IMR-90 (cell line): ENCODE results near the gene SRRM1. TPM values are rescaled to one million over a fixed set of nuclear protein-coding genes. Genes with fewer than 3 reads are reported as not detected.
A peak's percentile ranks its signal among the peaks of the same experiment; 100 is the strongest.

Experiments
- ATAC-seq: fragments of 200-7000 bp; cut with Tn5 transposase; 2 replicates; pipeline ENCODE4 v1.9.1; 2020; ENCODE audit warnings: low read depth, mild to moderate bottlenecking, moderate library complexity
- BruUV-seq: library from RNA; stranded (reverse); fragments of 400-500 nt; replicated peaks from 2 replicates; lab custom pipeline; 2021; lab: Mats Ljungman, UMichigan
- CTCF ChIA-PET: fragments of 300-600 bp; formaldehyde crosslinking; extraction: SDS; loops from one replicate; lab custom pipeline; 2021; ENCODE audit warnings: antibody characterized with exemption; lab: Yijun Ruan, JAX
- POLR2A ChIA-PET: fragments of 300-600 bp; sonication (Branson Sonifier 250); formaldehyde crosslinking; loops from one replicate; lab custom pipeline; 2022; ENCODE audit warnings: antibody characterized with exemption; ENCODE audit not compliant: unreplicated experiment; lab: Charles Lee
- DNase-seq: peaks from one replicate; pipeline ENCODE4 v3.0.0; 2013
- H2AFZ ChIP-seq: replicated peaks from 2 replicates; pipeline ENCODE3; 2013; ENCODE audit warnings: low read length, mild to moderate bottlenecking; ENCODE audit not compliant: poor library complexity
- H2AK5ac ChIP-seq: 2 replicates; pipeline ENCODE4 v1.6.1; 2013; ENCODE audit warnings: low read depth, low read length, inconsistent platforms
- H2AK9ac ChIP-seq: replicated peaks from 2 replicates; pipeline ENCODE3; 2013; ENCODE audit warnings: mild to moderate bottlenecking, low read depth, low read length, moderate library complexity; ENCODE audit not compliant: poor library complexity
- H2BK120ac ChIP-seq: 2 replicates; pipeline ENCODE4 v1.6.1; 2013; ENCODE audit warnings: low read depth, low read length, inconsistent platforms
- H2BK15ac ChIP-seq: 3 replicates; pipeline ENCODE4 v1.6.1; 2013; ENCODE audit warnings: low read depth, low read length, inconsistent platforms
- H2BK20ac ChIP-seq: 2 replicates; pipeline ENCODE4 v1.6.1; 2013; ENCODE audit warnings: low read depth, mild to moderate bottlenecking, inconsistent platforms, low read length, moderate library complexity
- H2BK5ac ChIP-seq: 2 replicates; pipeline ENCODE4 v1.6.1; 2013; ENCODE audit warnings: mild to moderate bottlenecking, low read depth, low read length, inconsistent platforms; ENCODE audit not compliant: poor library complexity, severe bottlenecking
- H3K14ac ChIP-seq: replicated peaks from 2 replicates; pipeline ENCODE4 v1.6.1; 2013; ENCODE audit warnings: low read depth, low read length, inconsistent platforms
- H3K18ac ChIP-seq: 2 replicates; pipeline ENCODE4 v1.6.1; 2013; ENCODE audit warnings: low read depth, low read length, control low read depth
- H3K23ac ChIP-seq: 2 replicates; pipeline ENCODE4 v1.6.1; 2013; ENCODE audit warnings: low read depth, low read length, inconsistent platforms
- H3K27ac ChIP-seq: 2 replicates; pipeline ENCODE4 v1.5.1; 2013; ENCODE audit warnings: mild to moderate bottlenecking, control low read depth, low read length; ENCODE audit not compliant: insufficient read depth
- H3K27me3 ChIP-seq: 2 replicates; pipeline ENCODE4 v1.6.1; 2013; ENCODE audit warnings: low read length; ENCODE audit not compliant: control insufficient read depth, insufficient read depth
- H3K36me3 ChIP-seq: 2 replicates; pipeline ENCODE4 v1.6.1; 2013; ENCODE audit warnings: low read length, mixed read lengths; ENCODE audit not compliant: control insufficient read depth, insufficient read depth
- H3K4ac ChIP-seq: 2 replicates; pipeline ENCODE4 v1.6.1; 2013; ENCODE audit warnings: low read depth, low read length, inconsistent platforms
- H3K4me1 ChIP-seq: 2 replicates; pipeline ENCODE4 v1.6.1; 2013; ENCODE audit warnings: low read length, mixed read lengths; ENCODE audit not compliant: control insufficient read depth, insufficient read depth
- H3K4me2 ChIP-seq: 2 replicates; pipeline ENCODE4 v1.6.1; 2013; ENCODE audit warnings: low read depth, mild to moderate bottlenecking, control low read depth, low read length, moderate library complexity
- H3K4me3 ChIP-seq: 2 replicates; pipeline ENCODE4 v1.5.1; 2013; ENCODE audit warnings: low read depth, mild to moderate bottlenecking, control low read depth, low read length, moderate library complexity; ENCODE audit not compliant: insufficient read depth
- H3K56ac ChIP-seq: 2 replicates; pipeline ENCODE4 v1.6.1; 2013; ENCODE audit warnings: low read length, inconsistent platforms; ENCODE audit not compliant: insufficient read depth; ENCODE audit errors: extremely low read depth
- H3K79me1 ChIP-seq, 2 experiments: 2 replicates each; pipeline ENCODE4 v1.6.1; 2013; ENCODE audit warnings: low read length in 2 of 2, inconsistent platforms in 1 of 2, low read depth in 1 of 2
- H3K9ac ChIP-seq: 2 replicates; pipeline ENCODE4 v1.6.1; 2013; ENCODE audit warnings: low read depth, low read length, control low read depth
- H3K9me1 ChIP-seq: 2 replicates; pipeline ENCODE4 v1.6.1; 2013; ENCODE audit warnings: low read length, inconsistent platforms; ENCODE audit not compliant: insufficient read depth
- H3K9me3 ChIP-seq: 2 replicates; pipeline ENCODE4 v1.6.1; 2013; ENCODE audit warnings: low read length; ENCODE audit not compliant: control insufficient read depth, insufficient read depth
- H4K20me1 ChIP-seq: 2 replicates; pipeline ENCODE4 v1.6.1; 2013; ENCODE audit warnings: low read length, inconsistent platforms; ENCODE audit not compliant: insufficient read depth
- H4K5ac ChIP-seq: 2 replicates; pipeline ENCODE4 v1.6.1; 2013; ENCODE audit warnings: mild to moderate bottlenecking, low read depth, low read length, control low read depth
- H4K8ac ChIP-seq, 2 experiments: 2 replicates each; pipeline ENCODE4 v1.6.1; 2013; ENCODE audit warnings: low read depth in 2 of 2, low read length in 2 of 2, control low read depth in 1 of 2, inconsistent platforms in 1 of 2
- H4K91ac ChIP-seq: 2 replicates; pipeline ENCODE4 v1.6.1; 2013; ENCODE audit warnings: low read depth, low read length, inconsistent platforms; ENCODE audit not compliant: insufficient read depth
- BHLHE40 ChIP-seq: fragments of 150-350 bp; IDR thresholded peaks from 2 replicates; pipeline ENCODE4 v1.6.1; 2016; ENCODE audit warnings: mild to moderate bottlenecking, low read depth, low read length
- MAZ ChIP-seq: IDR thresholded peaks from 2 replicates; pipeline ENCODE4 v1.6.1; 2012; ENCODE audit warnings: low read depth, mild to moderate bottlenecking, low read length, improper control_type of control experiment, moderate library complexity, borderline replicate concordance
- POLR2A ChIP-seq: IDR thresholded peaks from 2 replicates; pipeline ENCODE4 v1.6.1; 2012; ENCODE audit warnings: mild to moderate bottlenecking, low read depth, low read length
- RAD21 ChIP-seq: IDR thresholded peaks from 2 replicates; pipeline ENCODE4 v1.6.1; 2012; ENCODE audit warnings: low read length, improper control_type of control experiment
- SMC3 ChIP-seq: fragments of 150-350 bp; IDR thresholded peaks from 2 replicates; pipeline ENCODE4 v1.6.1; 2016; ENCODE audit warnings: low read depth, mild to moderate bottlenecking, antibody characterized with exemption, low read length, moderate library complexity
- WGBS, 2 experiments: methylation state at CpG; one replicate each; pipeline versions ENCODE4 v1.1.5 to v1.1.7; 2013; ENCODE audit warnings: missing lambda C conversion rate in 2 of 2; ENCODE audit not compliant: insufficient read length in 1 of 2; ENCODE audit errors: extremely low coverage in 2 of 2; 5-methylcytosine and 5-hydroxymethylcytosine counted together
- dilution Hi-C: fragments of 300-500 bp; cut with HindIII; formaldehyde crosslinking; loops from one replicate; pipeline ENCODE4 v1.14.3; 2018; ENCODE audit warnings: low sequenced_read_pairs; ENCODE audit not compliant: unreplicated experiment
- in situ Hi-C: fragments of 300-500 bp; cut with MboI; formaldehyde crosslinking; loops from 3 replicates; pipeline ENCODE4 v1.14.3; 2019; ENCODE audit warnings: low sequenced_read_pairs, inconsistent platforms, mixed read lengths
- intact Hi-C: fragments of 100-400 bp; cut with micrococcal nuclease; formaldehyde crosslinking; loops from 2 replicates; pipeline ENCODE4 v1.10.0; 2022
- polyA plus RNA-seq, 3 experiments: library from polyadenylated mRNA; depleted of rRNA; stranded (reverse); fragments of >200 nt; gene quantifications; 2 replicates each; pipeline ENCODE4 v1.2.3, GENCODE V29; 2012; ENCODE audit warnings: low replicate concordance in 1 of 3
- total RNA-seq: library from RNA; depleted of rRNA; stranded (reverse); fragments of >200 nt; gene quantifications from 2 replicates; pipeline ENCODE4 v1.2.3, GENCODE V29; 2012
- TF ChIP-seq, protein P1 (sequence below): fragments of 150-350 bp; IDR thresholded peaks from 2 replicates; pipeline ENCODE4 v1.6.1; 2016; ENCODE audit warnings: low read depth, mild to moderate bottlenecking, low read length, moderate library complexity, borderline replicate concordance
- TF ChIP-seq, protein P2 (sequence below): conservative IDR thresholded peaks from 2 replicates; pipeline ENCODE4 v1.5.1; 2012; ENCODE audit warnings: mild to moderate bottlenecking, low read depth, low read length, improper control_type of control experiment
- TF ChIP-seq, protein P3 (sequence below): fragments of 150-350 bp; IDR thresholded peaks from 2 replicates; pipeline ENCODE4 v1.6.1; 2017; ENCODE audit warnings: mild to moderate bottlenecking, antibody characterized with exemption, low read length, low read depth

The SRRM1 gene
- total and polyA plus RNA-seq, 2 of the 4 experiments (the other 2 are of a cell fraction), result 13.6 to 94.1 TPM

DNA sequence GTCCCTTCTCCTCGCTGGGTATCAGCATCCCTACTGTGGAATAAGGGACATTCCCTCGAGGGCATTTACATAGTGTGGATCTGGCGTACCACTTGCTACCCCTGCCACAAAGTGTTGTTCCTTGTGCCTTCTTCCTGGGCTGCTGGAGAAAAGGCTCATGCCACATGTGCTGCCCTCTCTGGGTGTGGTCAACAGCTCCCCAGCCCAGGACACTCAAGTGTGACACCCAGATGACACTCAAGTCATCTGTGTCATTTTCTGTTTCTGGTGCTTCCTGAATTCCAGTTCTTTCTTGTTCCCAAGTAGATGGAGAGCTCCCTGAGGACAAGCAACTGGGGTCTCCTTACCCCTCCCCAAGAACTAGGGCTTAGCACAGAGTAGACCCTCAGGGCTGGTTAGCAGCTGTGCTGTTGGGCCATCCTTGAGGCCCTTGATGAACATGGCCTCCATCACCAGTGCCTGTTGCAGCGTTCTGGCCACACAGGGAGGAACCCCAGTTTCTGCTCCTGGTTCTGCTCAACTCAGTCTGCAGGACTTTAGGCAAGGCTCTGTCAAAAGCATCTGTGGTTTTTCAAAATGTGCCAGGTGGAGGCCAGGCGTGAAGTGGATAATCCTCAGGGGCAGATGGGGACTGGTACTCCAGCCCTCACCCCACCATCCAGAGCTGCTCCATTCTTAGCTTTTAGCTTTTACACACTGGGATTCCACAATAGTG is 53.1 kb downstream of the SRRM1 start:
- 90% methylated on average over 5 of the region's 5 CpGs; no CpG with 5 or more reads in 1 of the 2 experiments for WGBS, 2 experiments
- Histone ChIP-seq H3K4me2 (no peak overlapping the region), H3K9me1 (peaks cover 8% of the 10 kb centered on the region; the same call in 1 of the 2 replicates), H3K9ac (no peak overlapping the region), H3K27ac (no peak overlapping the region), H3K23ac (no peak overlapping the region; the same call in 1 of the 2 replicates), H2BK20ac (0 out of 2 replicates have a peak overlapping the region, but pooled peaks have one; percentile 28), H3K4me1 (peaks cover 9% of the 10 kb centered on the region), H3K14ac (peak overlapping the region; percentile 58), H4K91ac (no peak overlapping the region; the same call in 1 of the 2 replicates), H3K79me1 (no peaks in the 10 kb centered on the region), H4K5ac (no peak overlapping the region), H3K27me3 (no peaks in the 10 kb centered on the region), H3K9me3 (no peaks in the 10 kb centered on the region), H4K20me1 (no peaks in the 10 kb centered on the region; the same call in 1 of the 2 replicates), H2BK15ac (peak overlapping the region; percentile 49; the same call in 2 of the 3 replicates), H3K18ac (no peak overlapping the region), H2BK5ac (no peak overlapping the region), H2AFZ (peak overlapping the region; percentile 32), H2AK5ac (peak overlapping the region; percentile 70; the same call in 1 of the 2 replicates), H3K4ac (0 out of 2 replicates have a peak overlapping the region, but pooled peaks have one; percentile 21), H3K36me3 (no peaks in the 10 kb centered on the region), H2BK120ac (no peak overlapping the region), H3K56ac (no peak overlapping the region), H2AK9ac (peak overlapping the region; percentile 55), H4K8ac (no peak overlapping the region), H3K4me3 (no peak overlapping the region)
- ATAC-seq (no peak), DNase-seq (no peak)
- intact Hi-C loops (no loop called here), dilution Hi-C loops (no loop called here), in situ Hi-C loops (no loop called here)
- no TSS peak for BruUV-seq
- CTCF ChIA-PET, result interaction anchor here (0.5 kb wide), 1 partner anchor 13 kb away, joined by 4 read pairs; no protein-coding TSS in a partner anchor
- POLR2A ChIA-PET, result no interaction called here
- TF ChIP-seq, protein P1, sequence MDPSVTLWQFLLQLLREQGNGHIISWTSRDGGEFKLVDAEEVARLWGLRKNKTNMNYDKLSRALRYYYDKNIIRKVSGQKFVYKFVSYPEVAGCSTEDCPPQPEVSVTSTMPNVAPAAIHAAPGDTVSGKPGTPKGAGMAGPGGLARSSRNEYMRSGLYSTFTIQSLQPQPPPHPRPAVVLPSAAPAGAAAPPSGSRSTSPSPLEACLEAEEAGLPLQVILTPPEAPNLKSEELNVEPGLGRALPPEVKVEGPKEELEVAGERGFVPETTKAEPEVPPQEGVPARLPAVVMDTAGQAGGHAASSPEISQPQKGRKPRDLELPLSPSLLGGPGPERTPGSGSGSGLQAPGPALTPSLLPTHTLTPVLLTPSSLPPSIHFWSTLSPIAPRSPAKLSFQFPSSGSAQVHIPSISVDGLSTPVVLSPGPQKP, result no peak
- TF ChIP-seq BHLHE40, result no peak
- no peak for TF ChIP-seq POLR2A
- TF ChIP-seq, protein P2, sequence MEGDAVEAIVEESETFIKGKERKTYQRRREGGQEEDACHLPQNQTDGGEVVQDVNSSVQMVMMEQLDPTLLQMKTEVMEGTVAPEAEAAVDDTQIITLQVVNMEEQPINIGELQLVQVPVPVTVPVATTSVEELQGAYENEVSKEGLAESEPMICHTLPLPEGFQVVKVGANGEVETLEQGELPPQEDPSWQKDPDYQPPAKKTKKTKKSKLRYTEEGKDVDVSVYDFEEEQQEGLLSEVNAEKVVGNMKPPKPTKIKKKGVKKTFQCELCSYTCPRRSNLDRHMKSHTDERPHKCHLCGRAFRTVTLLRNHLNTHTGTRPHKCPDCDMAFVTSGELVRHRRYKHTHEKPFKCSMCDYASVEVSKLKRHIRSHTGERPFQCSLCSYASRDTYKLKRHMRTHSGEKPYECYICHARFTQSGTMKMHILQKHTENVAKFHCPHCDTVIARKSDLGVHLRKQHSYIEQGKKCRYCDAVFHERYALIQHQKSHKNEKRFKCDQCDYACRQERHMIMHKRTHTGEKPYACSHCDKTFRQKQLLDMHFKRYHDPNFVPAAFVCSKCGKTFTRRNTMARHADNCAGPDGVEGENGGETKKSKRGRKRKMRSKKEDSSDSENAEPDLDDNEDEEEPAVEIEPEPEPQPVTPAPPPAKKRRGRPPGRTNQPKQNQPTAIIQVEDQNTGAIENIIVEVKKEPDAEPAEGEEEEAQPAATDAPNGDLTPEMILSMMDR, result no peak
- TF ChIP-seq, protein P3, sequence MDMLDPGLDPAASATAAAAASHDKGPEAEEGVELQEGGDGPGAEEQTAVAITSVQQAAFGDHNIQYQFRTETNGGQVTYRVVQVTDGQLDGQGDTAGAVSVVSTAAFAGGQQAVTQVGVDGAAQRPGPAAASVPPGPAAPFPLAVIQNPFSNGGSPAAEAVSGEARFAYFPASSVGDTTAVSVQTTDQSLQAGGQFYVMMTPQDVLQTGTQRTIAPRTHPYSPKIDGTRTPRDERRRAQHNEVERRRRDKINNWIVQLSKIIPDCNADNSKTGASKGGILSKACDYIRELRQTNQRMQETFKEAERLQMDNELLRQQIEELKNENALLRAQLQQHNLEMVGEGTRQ, result no peak
- TF ChIP-seq MAZ, result no peak
- no peak for TF ChIP-seq SMC3
- no peak for TF ChIP-seq RAD21
